ENCODE results near the gene RASSF5. TPM values are rescaled to one million over a fixed set of nuclear protein-coding genes. Genes with fewer than 3 reads are reported as not detected.

Gene RASSF5
- total and polyA plus RNA-seq, 9 of the 15 experiments (the other 6 are each of a cell fraction or from before 2014, with no cell fraction given): 6.1 to 41.0 (median 25.2) TPM

GRCh38 chr1:206563367-206564207, 56.3 kb downstream of the RASSF5 start (continued):
- peak; percentile 7; the same call in 1 of the 2 replicates for TF ChIP-seq ZBTB40 (IDR thresholded peaks at IDR 0.05)
- TF ChIP-seq ZBTB40 (CRISPR knock-in tag; IDR thresholded peaks at IDR 0.05): no peak
- TF ChIP-seq C11orf30 (IDR thresholded peaks at IDR 0.05; ENCODE audit: low read depth): peak; percentile 59; the same call in 1 of the 2 replicates
- TF ChIP-seq GABPB1 (CRISPR knock-in tag; IDR thresholded peaks at IDR 0.05): 0 out of 2 replicates have a peak, but pooled peaks have one; percentile 9
- peak; percentile 71 for TF ChIP-seq ZNF316 (IDR thresholded peaks at IDR 0.05)
- TF ChIP-seq STAT5A (IDR thresholded peaks at IDR 0.05; ENCODE audit: borderline replicate concordance, low read length): 0 out of 2 replicates have a peak, but pooled peaks have one; percentile 1
- no peak for TF ChIP-seq WHSC1 (IDR thresholded peaks at IDR 0.05; ENCODE audit: low read length)
- no peak for TF ChIP-seq SLC30A9 (CRISPR knock-in tag; IDR thresholded peaks at IDR 0.05)
- no peak for TF ChIP-seq ELK1 (CRISPR knock-in tag; IDR thresholded peaks at IDR 0.05)
- TF ChIP-seq ATF6 (CRISPR knock-in tag; IDR thresholded peaks at IDR 0.05): peak; percentile 80; the same call in 1 of the 2 replicates
- TF ChIP-seq NR1H2 (CRISPR knock-in tag; IDR thresholded peaks at IDR 0.05): peak; percentile 32; the same call in 1 of the 2 replicates
- TF ChIP-seq TEAD1 (CRISPR knock-in tag; IDR thresholded peaks at IDR 0.05): 0 out of 4 replicates have a peak, but pooled peaks of 1 of the 2 experiments have one; percentile 46
- peak; percentile 41 for TF ChIP-seq MAFG (tag; conservative IDR thresholded peaks at IDR 0.05)
- 0 out of 2 replicates have a peak, but pooled peaks have one; percentile 20 for TF ChIP-seq MAFF (IDR thresholded peaks at IDR 0.05; ENCODE audit: low read length)

Measured in K562 (cell line).